HFF-Myc (cell line): ENCODE measurements around the gene EIF2A.

Experiments
- DNase-seq: peaks from one replicate; pipeline ENCODE4 v3.0.0-alpha.2; 2011; ENCODE audit warnings: low read depth; ENCODE audit errors: extremely low read depth
- H3K4me3 ChIP-seq: replicated peaks from 2 replicates; pipeline ENCODE4 v1.5.1; 2011; ENCODE audit warnings: low read depth, mild to moderate bottlenecking, control low read depth, low read length
- CTCF ChIP-seq: IDR thresholded peaks from 2 replicates; pipeline ENCODE4 v1.5.1; 2012; ENCODE audit warnings: mild to moderate bottlenecking, low read depth, low read length, control low read depth; ENCODE audit errors: missing control alignments

EIF2A gene

GRCh38 chr3:150623945-150624344, 77.4 kb downstream of the EIF2A start:
- no peak overlapping the region for H3K4me3 ChIP-seq
- no peak for TF ChIP-seq CTCF
- no peak for DNase-seq

DNA sequence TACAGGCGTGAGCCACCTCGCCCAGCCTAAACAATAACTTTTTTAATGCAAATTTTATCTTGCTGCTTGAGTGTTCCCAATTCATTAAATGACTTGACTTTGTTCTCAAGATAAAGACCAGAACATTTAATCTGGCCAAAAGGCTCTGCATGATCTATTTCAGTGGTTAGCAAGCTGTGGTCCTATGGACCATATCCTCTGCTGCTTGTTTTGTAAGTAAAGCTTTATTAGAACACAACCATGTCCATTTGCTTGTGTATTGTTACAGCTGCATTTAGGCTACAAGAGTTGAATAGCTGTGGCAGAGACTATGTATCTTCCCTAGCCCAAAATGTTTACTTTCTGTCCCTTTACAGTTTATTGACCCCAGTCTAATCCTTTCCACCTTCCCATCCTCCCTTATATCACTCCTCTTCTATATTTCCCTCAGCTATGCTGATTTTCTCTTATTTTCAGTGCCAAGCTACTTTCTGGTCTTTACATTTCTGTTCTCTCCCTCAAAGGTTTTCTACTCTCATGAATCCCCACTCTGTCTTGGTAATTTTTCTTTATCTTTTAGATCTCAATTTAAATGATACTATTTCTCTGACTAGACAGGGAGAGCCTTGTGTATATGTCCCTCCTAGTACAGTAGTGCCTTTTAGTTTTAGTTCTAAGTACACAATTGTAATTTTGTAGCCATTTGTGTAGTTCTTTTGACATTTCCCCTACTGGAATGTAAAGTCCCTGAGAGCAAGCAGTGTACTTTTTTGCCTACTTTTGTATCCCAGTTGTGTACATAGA, 79.8 kb downstream of the EIF2A start:
- no peak for DNase-seq
- TF ChIP-seq CTCF = no peak
- no peak overlapping the region for H3K4me3 ChIP-seq

GRCh38 chr3:150627557-150627956, 81.0 kb downstream of the EIF2A start:
- no peak for DNase-seq
- H3K4me3 ChIP-seq = no peak overlapping the region
- no peak for TF ChIP-seq CTCF

- DNase-seq = no peak
- no peak overlapping the region for H3K4me3 ChIP-seq
- no peak for TF ChIP-seq CTCF
Observed at GRCh38 chr3:150631515-150632221, 85.1 kb downstream of the EIF2A start.

- no peak for TF ChIP-seq CTCF
- no peak for DNase-seq
Observed at GRCh38 chr3:150635076-150635475, 88.5 kb downstream of the EIF2A start.

DNA sequence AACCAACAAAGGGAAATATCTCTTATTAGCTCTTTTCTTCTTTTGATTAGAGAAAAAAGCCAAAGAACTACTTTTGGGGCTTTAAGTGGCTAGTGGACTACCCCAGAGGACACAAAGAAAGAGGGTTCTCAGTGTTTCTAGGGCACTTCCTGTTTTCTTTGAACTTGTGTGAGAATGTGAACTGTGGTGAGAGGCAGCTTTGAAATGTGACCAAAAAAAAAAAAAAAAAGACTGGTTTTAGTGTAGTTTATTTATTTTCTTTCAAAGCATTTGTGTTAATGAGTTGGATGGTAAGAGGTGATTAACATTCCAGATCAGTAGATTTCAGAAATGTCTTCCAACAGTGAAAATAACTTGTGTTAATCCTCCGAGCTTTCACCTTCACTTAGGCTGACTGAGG, 88.9 kb downstream of the EIF2A start:
- no peak for TF ChIP-seq CTCF
- no peak overlapping the region for H3K4me3 ChIP-seq
- DNase-seq = no peak

More at GRCh38 chr3:150635076-150635475, 88.5 kb downstream of the EIF2A start:
- no peak overlapping the region for H3K4me3 ChIP-seq
